ENCODE results near the gene PCDHGA12. TPM values are rescaled to one million over a fixed set of nuclear protein-coding genes. Genes with fewer than 3 reads are reported as not detected.
"Not testable (repeated sequence)": the region's sequence is repeated elsewhere in the genome, so short reads cannot be mapped to it uniquely, and the experiment has no call there.

The PCDHGA12 gene
- total RNA-seq, 4 donors from 2014 or later: 7.5 to 18.4 (median 14.2) TPM

- TF ChIP-seq CTCF (IDR thresholded peaks at IDR 0.05): no peak
- ATAC-seq (ENCODE audit: low FRiP score) (no peak), DNase-seq (ENCODE audit: low spot score) (no peak)
Observed at GRCh38 chr5:141413540-141414069, 16.7 kb upstream of the PCDHGA12 start.

- not testable (repeated sequence) for ATAC-seq (ENCODE audit: low FRiP score); DNase-seq (ENCODE audit: low spot score)
Observed at GRCh38 chr5:141414548-141415274, 15.6 kb upstream of the PCDHGA12 start.

- DNase-seq (ENCODE audit: low spot score); ATAC-seq (ENCODE audit: low FRiP score): not testable (repeated sequence)
Observed at GRCh38 chr5:141415275-141415618, 15.1 kb upstream of the PCDHGA12 start.

GRCh38 chr5:141417494-141418172 lies 12.7 kb upstream of the PCDHGA12 start, which contains the start of gene PCDHGB7:
Gene PCDHGB7, plus strand, starts transcription at chr5:141417677. Its CDS starts 183 bp downstream, at chr5:141417860.
- TF ChIP-seq CTCF (IDR thresholded peaks at IDR 0.05): peak in 1 of 3 donors; percentile 23
- DNase-seq (ENCODE audit: low spot score): not testable (repeated sequence)
- peak; percentile 70 for ATAC-seq (ENCODE audit: low FRiP score)

GRCh38 chr5:141419074-141419880 lies 11.0 kb upstream of the PCDHGA12 start:
- no peak for TF ChIP-seq CTCF (IDR thresholded peaks at IDR 0.05)
- no peak for ATAC-seq (ENCODE audit: low FRiP score)
- DNase-seq (ENCODE audit: low spot score): no peak

- TF ChIP-seq CTCF (IDR thresholded peaks at IDR 0.05): no peak
- DNase-seq (ENCODE audit: low spot score) (no peak), ATAC-seq (ENCODE audit: low FRiP score) (no peak)
Observed at GRCh38 chr5:141420855-141421488, 9.3 kb upstream of the PCDHGA12 start, which contains the start of gene PCDHGA11. Gene PCDHGA11, plus strand, starts transcription at chr5:141421051. Its CDS starts 177 bp downstream, at chr5:141421228.

- no peak for TF ChIP-seq CTCF (IDR thresholded peaks at IDR 0.05)
- DNase-seq (ENCODE audit: low spot score): no peak
- ATAC-seq (ENCODE audit: low FRiP score): no peak
Observed at GRCh38 chr5:141421489-141421855, 8.8 kb upstream of the PCDHGA12 start.

Measured in omental fat pad (tissue), 4 donors.